ENCODE measurements around the gene SERP1.
"Not testable (repeated sequence)": the region's sequence is repeated elsewhere in the genome, so short reads cannot be mapped to it uniquely, and the experiment has no call there.

The SERP1 gene

DNA sequence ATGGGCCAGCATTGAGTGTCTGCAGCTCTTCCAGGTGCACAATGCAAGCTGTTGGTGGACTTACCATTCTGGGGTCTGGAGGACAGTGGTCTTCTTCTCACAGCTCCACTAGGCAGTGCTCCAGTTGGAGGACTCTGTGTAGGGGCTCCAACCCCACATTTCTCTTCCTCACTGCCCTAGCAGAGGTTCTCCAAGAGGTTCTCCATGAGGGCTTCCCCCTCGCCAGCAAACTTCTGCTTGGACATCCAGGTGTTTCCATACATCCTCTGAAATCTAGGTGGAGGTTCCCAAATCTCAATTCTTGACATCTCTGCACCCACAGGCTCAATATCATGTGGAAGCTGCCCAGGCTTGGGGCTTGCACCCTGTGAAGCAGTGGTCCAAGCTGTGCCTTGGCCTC is 45.3 kb downstream of the SERP1 start:
- in situ Hi-C loops (cut with HindIII; ENCODE audit: low pct_ligation_motif_present, low pct_unique_long_range_greater_than_20kb, low sequenced_read_pairs); DNase-seq: not testable (repeated sequence)

DNA sequence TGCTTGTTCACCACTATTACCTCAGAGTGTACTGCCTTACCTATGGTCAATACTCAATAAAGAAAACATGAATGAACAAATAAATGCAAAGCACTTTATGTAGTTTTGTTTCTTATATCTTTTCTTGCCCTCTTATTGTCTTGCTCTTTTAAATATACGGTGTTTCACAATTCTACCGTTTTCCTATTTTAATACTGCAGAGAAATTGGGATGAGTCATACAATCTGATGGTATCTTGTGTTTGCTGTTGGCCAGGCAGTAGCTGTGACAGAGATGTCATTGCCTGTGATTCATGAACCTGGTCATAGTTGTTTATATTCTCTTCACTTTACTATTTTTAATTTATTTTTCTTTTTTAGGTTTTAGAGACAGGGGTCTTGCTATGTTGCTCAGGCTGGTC is 48.3 kb downstream of the SERP1 start:
- DNase-seq, result no peak
- in situ Hi-C loops (cut with HindIII; ENCODE audit: low pct_ligation_motif_present, low pct_unique_long_range_greater_than_20kb, low sequenced_read_pairs), result no loop called here

GRCh38 chr3:150495563-150496168 is 50.6 kb downstream of the SERP1 start:
- in situ Hi-C loops (cut with HindIII; ENCODE audit: low pct_ligation_motif_present, low pct_unique_long_range_greater_than_20kb, low sequenced_read_pairs), result no loop called here
- peak; percentile 54 for DNase-seq

- in situ Hi-C loops (cut with HindIII; ENCODE audit: low pct_ligation_motif_present, low pct_unique_long_range_greater_than_20kb, low sequenced_read_pairs), result no loop called here
- no peak for DNase-seq
Measured at GRCh38 chr3:150495149-150495548, 51.1 kb downstream of the SERP1 start.

- no peak for DNase-seq
- in situ Hi-C loops (cut with HindIII; ENCODE audit: low pct_ligation_motif_present, low pct_unique_long_range_greater_than_20kb, low sequenced_read_pairs), result no loop called here
Measured at GRCh38 chr3:150494411-150494977, 51.8 kb downstream of the SERP1 start.
